HG03469 (cell line): Measurements from ENCODE around the gene ATP1A3.
A peak's percentile ranks its signal among the peaks of the same experiment; 100 is the strongest.

ENCODE experiments used
- ATAC-seq: cut with Tn5 transposase; IDR thresholded peaks from one replicate; pipeline ENCODE4 v1.9.1; 2021; ENCODE audit warnings: mild to moderate bottlenecking, moderate library complexity, moderate number of reproducible peaks; ENCODE audit not compliant: unreplicated experiment

The ATP1A3 gene

DNA sequence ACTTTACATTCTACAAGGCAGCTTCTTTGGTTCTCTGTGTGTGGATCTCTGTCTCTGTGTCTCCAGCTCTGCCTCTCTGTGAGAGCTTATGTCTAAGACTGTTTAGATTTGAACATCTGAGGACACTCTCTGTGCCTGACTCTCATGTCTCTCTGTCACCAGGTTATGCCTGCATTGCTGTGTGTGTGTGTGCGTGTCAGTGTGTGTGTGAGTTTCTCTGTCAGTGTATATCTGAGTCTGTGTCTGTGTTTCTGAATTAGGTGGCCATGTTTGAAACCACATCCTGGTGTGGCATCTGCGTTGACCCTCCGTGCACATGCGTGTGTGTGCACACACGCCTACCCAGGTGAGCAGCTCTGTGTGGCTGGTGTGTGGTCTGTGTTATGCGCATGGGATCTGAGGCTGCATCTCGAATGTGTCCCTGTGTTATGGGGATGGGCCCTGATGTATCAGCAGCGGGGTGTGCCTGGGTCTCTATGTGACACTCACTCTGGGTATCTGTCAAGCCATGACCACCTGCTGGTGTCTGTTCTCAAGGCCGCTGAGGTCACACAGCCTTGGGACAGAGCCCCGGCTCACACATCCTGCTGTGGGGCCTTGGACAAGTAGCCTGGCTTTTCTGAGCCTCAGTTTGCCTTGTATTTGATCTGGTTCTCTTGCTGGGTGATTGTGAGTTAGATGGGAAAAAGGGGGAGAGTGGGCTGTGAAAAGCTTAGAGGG, 6.7 kb downstream of the ATP1A3 start:
- ATAC-seq, result no peak

DNA sequence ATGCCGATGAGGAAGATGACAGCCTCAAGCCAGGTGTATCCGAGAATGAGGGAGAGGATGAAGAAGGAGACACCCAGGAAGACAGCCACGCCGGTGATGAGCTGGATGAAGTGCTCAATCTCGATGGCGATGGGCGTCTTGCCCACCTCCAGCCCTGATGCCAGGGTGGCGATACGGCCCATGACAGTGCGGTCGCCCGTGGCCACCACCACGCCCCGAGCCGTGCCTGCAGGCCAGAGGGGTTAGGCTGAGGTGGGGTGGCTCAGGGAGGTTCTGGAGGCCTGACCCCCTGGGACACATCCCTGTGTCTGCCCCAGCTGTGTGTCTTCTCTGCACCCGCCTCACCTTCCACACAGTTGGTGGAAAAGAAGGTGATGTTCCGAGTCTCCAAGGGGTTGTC, 9.1 kb downstream of the ATP1A3 start:
- ATAC-seq, result no peak

DNA sequence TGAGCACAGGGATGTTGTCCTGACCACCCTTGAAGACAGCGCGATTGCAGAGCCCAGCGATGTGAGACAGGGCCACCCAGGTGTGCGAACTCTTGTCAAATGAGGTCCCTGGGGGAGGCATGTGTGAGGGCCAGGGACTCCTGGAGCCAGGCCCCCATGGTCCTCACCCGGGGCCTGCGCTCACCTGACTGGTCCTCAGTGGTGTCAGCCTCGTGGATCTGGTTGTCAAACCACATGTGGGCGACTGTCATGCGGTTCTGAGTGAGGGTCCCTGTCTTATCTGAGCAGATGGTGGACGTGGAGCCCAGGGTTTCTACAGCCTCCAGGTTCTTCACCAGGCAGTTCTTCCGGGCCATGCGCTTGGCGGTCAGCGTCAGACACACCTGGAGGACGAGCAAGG, 12.3 kb downstream of the ATP1A3 start:
- no peak for ATAC-seq

DNA sequence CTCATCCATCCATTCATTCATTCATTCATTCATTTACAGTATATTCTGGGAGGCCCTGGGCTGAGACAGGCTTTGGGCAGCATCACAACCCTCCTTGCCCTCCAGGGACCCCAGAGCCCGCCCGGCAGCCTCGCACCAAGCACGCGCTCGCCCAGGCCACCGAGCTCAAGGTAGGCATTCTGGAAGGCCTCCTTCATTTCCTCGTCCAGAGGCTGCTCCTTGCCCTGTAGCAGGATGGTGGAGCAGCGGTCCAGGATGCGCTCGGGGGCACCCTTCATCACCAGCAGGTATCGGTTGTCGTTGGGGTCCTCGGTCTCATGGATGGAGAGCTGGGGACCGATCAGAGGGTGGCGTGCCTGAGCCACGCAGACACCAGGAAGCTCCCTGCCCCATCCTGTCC, 15.6 kb downstream of the ATP1A3 start:
- no peak for ATAC-seq

DNA sequence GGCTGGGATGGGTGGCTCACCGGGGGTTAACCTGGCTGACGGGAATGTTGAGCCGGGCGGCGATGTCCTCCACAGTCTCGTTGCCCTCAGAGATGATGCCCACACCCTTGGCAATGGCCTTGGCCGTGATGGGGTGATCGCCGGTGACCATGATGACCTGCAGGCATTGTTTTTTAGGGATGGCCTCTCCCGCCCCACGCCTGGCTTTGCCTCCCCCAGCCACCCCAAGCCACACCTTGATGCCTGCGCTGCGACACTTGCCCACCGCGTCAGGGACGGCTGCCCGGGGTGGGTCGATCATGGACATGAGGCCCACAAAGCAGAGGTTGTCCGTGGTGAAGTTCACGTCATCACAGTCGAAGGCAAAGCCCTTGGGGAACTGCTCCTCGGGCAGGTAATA, 16.1 kb downstream of the ATP1A3 start:
- no peak for ATAC-seq

GRCh38 chr19:41974652-41975051, 19.4 kb downstream of the ATP1A3 start:
- ATAC-seq, result no peak

DNA sequence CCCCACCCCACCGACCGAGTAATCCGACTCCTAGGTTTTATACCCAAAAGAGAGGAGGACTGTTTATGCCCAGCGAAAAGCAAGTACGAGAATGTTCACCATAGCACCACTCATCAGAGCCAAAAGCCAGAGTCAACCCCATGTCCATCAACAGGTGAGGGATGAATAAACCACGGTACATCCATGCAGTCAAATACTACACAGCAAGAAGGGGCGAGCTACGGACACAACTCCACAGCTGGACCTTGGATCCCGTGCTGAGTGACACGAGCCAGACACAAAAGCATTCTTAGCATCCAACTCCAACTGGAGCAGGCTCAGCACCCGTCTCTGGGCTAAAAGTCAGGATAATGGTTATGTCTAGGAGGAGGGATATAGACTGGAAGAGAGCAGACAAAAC, 22.7 kb downstream of the ATP1A3 start:
- ATAC-seq, result no peak

DNA sequence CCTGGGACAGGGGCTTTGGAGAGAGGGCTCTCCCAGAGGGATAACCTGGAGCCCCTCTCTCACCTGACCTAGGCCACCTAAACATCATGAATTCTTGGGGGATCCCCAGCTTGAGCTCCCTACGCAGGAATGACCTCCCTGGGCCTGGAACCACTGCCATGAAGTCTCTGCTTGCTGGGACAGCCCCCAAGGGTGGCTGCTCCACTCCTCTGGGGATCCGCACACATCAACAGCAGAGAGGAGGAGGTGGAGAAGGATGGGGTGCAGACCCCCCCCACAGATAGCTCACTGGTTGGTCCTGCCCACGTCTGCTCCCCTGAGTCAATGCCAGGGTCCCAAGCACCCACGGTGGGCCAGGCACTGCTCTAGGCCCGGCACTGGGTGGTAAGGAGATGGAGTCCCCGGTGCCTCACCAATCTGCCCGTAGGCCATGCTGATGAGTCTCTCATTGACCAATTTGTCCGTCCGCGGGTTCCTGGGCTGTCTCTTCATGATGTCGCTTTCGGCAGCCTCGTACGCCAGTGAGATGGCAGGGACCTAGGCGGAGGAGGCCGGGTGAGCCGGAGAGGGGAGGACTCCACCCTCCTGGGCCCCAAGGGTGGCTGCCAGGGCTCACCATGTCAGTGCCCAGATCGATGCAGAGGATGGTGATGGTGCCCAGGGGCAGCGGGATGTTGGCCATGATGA, 24.1 kb downstream of the ATP1A3 start:
- no peak for ATAC-seq

DNA sequence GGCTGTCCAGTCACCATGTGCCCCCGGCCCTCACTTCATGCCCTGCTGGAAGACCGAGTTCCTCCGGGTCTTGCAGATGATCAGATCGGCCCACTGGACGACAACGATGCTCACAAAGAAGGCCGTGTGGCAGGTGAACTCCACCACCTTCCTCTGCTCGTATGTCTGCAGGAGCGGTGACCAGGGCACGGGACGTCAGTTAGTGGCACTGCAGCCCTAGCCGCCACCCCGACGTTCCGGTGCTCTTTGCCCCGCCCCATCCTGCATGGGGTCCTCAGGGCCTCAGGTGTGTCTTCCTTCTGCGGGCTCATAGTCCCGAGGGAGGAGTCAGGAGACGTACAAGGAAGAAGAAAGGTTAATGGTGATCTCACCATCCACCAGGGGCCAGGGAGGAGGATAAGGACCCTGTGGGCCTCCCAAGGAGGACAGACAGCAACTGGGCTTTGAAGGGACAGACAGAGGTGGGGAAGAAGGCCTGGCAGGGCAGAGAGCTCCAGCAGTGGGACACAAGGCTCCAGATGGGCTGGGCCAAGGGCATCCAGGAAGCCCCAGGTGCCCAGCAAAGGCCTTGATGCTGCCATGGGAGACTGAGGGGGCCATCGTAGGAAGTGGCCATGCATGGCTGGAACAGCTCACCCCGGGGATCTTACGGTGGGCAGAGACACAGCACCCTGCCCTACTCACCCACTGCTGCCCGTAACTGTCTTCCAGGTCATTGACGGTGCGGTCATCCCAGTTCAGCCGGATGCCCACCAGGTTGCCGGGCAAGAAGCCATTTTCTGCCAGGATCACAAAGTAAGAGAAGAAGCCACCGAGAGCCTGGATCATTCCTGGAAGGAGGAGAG, 25.1 kb downstream of the ATP1A3 start:
- no peak for ATAC-seq

GRCh38 chr19:41967054-41967783, 26.8 kb downstream of the ATP1A3 start:
- no peak for ATAC-seq

DNA sequence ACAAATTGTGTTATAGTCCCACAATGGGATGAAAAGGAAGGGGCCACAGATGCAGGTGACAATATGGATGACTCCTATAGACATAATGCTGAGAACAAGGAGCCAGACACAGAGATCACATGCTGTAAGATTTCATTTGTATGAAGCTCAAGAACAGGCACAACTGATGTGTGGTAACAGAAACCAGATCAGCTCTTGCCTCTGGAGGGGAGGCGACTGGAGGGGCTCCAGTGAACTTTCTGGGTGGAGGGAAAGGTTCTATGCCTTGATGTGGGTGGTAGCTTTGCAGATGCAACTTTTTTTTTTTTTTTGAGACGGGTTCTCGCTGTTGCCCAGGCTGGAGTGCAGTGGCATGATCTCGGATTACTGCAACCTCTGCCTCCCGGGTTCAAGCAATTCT, 28.9 kb downstream of the ATP1A3 start:
- no peak for ATAC-seq

GRCh38 chr19:41960973-41961372, 33.1 kb downstream of the ATP1A3 start:
- no peak for ATAC-seq

DNA sequence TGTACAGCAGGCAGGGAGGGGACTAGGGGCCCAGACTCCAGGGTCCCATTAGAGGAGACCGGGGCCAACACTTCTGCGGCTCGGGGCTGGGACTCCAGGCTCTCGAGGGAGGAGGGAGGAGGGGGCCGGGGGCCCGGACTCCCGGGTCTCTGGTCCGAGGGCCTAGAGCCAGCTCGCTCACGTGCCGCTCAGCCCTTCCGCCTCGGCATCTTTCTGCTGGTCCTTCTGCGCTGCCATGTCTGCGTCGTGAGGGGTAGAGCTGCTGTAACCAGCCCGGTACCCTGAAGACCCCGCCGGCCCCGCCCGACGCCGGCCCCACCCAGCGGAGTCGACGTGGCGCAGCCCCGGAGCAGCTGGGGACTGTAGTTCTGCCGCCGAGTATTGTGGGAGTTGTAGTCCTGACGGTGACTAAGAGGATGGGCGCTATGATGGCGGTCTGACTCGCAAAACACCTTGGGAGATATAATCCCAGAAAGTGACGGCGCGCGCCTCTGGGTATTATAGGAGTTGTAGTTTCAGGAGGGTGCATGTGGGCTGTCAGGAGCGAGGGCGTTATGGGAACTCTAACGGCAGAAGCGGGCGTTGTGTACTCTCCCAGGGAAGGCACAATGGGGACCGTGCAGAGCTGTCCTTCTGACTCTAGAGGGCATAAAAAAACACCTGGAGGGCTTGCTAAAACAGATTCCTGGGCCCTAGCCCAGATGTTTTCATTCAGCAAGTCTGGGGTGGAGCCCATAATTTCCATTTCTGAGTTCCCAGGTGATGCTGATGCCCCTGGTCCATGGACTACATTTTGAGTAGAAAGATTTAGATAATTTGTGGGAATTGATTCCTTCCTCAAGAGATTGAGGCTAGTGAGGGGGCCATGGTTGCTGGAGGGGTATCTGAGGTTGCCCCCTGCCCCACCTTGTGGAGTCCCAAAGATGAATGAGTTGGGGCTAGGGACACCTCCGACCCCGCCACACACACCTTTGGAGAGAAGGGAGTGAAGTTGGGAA, 34.7 kb downstream of the ATP1A3 start, which contains the start of gene RABAC1:
Gene RABAC1, minus strand, starts transcription at position 266 of the 998 bp plus-strand sequence. Its CDS starts 29 bp downstream, at position 237.
- ATAC-seq, result peak; percentile 60

GRCh38 chr19:41958367-41959055, 35.5 kb downstream of the ATP1A3 start:
- no peak for ATAC-seq

DNA sequence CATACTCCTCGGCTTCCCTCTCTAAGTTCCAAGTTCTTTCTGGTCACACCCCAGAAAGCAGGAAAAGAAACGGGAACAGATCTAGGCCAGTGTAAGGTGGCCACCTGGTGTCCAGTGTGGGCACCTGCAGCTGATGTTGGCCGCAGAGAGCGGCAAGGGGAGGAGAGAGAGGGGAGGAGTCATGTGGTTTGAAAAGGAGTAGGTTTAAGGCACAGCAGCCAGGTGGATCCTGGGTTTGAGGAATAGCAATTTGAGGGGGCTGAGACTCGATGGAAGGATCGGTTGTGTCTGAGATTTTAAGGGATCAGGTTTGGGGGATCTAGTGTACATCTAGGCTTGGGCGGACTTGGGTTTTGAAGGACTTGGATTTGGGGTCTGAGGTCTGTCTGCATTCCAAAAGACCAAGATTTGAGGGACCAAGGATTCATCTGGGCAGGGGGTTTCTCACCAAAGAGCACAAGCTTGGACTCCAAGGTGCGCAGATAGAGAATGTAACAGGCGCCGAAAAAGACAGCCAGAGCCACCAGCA, 36.1 kb downstream of the ATP1A3 start:
- ATAC-seq, result no peak

- no peak for ATAC-seq
These were observed 36.7 kb downstream of the ATP1A3 start for GRCh38 chr19:41957161-41957837.

DNA sequence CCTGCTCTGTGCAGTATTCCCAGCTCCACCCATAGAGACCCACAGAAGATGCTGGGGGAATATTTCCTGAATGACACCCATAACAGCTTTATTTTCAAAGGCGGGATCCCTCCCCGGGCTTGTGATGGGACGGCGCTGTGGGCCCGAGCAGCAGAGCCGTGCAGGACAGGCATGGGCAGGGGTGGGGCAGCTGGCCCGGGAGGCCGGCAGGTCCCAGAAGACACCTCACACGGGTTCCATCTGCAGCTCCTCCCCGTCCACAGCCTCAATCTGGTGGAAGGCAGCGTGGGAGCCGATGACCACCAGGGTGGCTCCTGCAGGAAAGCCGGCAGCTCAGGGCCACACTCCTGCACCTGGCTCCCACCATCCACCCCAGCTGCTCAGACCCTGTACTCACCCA, 37.4 kb downstream of the ATP1A3 start:
- ATAC-seq, result no peak

DNA sequence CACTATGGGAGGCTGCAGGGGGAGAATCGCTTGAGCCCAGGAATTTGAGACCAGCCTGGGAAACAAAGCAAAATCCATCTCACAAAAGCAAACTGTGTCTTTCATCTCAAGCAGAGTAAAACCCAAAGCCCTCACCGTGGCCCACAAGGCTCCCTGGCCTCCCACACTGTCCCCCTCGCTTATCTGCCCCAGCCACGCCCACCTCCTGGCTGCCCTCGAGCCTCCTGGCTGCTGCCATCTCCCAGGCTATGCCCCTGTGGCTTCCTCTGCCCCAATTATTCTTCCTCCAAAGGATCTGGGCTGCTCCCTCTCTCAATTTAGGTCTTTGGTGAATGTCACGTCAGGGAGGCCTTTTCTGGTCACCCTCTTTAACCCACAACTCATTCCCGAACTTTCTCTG, 38.5 kb downstream of the ATP1A3 start:
- ATAC-seq, result no peak
